ENCODE results near the gene PYDC2. TPM values are rescaled to one million over a fixed set of nuclear protein-coding genes. Genes with fewer than 3 reads are reported as not detected.
"Not testable (repeated sequence)": the region's sequence is repeated elsewhere in the genome, so short reads cannot be mapped to it uniquely, and the experiment has no call there.

PYDC2 gene
- total RNA-seq, 2 experiments from 2014 or later: not detected

DNA sequence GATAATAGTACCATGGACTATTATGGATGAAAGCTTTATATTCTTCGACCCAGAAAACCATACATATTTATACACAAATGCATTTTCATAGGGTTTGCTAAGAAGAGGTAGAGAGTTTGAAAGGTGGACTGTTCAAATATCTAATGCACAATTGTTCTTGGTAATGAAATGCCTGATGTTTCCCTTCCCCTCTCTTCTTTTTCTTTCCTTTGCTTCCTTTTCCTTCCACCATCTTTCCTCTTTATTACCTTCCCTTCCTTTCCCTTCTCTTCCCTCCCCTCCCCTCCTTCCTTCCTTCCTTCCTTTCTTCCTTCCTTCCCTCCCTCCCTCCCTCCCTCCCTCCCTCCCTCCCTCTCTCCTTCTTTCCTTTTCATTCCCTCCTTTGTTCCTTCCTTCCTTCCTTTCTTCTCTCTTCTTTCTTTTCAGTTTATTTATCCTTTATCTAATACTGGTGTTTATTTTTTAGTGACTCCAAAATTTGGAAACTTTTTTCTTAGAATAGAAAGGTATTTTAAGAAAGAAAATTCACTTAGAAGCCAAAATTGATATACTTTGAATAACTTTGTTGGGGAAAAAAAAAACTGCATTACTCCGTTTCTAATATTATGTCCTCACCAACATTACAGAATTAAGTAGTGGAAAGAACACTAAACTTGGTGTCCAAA, 22.7 kb upstream of the PYDC2 start:
- no peak for DNase-seq
- Mint-ChIP-seq H3K9me3 (peaks cover 4% of the 10 kb centered on the region), H3K4me3 (no peak overlapping the region), H3K36me3 (no peaks in the 10 kb centered on the region), H3K4me1 (no peaks in the 10 kb centered on the region), H3K27me3 (no peaks in the 10 kb centered on the region), H3K27ac (no peak overlapping the region)

DNA sequence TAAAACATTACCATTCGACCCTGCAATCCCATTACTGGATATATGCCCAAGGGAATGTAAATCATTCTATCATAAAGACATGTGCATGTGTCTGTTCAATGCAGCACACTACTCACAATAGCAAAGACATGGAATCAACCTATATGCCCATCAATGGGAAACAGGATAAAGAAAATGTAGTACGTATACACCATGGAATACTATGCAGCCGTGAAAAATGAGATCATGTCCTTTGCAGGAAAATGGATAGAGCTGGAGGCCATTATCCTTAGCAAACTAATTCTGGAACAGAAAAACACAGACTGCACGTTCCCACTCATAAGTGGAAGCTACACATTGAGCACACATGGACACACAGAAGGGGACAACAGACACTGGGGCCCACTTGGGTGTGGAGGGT, 20.4 kb upstream of the PYDC2 start:
- no peak overlapping the region for H3K27ac Mint-ChIP-seq
- H3K27me3 Mint-ChIP-seq: no peaks in the 10 kb centered on the region
- no peak for DNase-seq
- peaks cover 4% of the 10 kb centered on the region for H3K9me3 Mint-ChIP-seq
- H3K4me1 Mint-ChIP-seq: no peaks in the 10 kb centered on the region
- H3K36me3 Mint-ChIP-seq: no peaks in the 10 kb centered on the region
- H3K4me3 Mint-ChIP-seq: no peak overlapping the region

DNA sequence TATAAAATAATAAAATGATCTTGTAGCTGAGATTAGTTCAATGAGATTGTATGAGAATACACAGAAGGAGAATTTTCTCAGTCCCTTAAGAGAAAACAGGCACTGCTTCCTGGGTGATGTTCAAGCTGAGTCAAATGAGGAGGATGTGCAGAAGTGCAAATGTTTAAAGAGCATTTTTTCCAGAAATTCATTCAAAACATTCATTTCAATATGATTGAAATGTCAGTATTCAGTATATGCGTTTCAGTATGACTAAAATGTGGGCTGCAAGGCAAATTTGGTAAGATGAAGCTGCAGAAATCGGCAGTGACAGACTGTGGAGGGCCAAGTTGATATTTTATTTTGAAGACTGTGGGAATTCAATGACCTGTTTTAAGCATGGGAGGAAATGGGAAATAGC, 19.3 kb upstream of the PYDC2 start:
- DNase-seq: no peak
- H3K27me3 Mint-ChIP-seq: no peaks in the 10 kb centered on the region
- no peaks in the 10 kb centered on the region for H3K4me1 Mint-ChIP-seq
- no peak overlapping the region for H3K4me3 Mint-ChIP-seq
- peaks cover 4% of the 10 kb centered on the region for H3K9me3 Mint-ChIP-seq
- no peaks in the 10 kb centered on the region for H3K36me3 Mint-ChIP-seq
- H3K27ac Mint-ChIP-seq: no peak overlapping the region

DNA sequence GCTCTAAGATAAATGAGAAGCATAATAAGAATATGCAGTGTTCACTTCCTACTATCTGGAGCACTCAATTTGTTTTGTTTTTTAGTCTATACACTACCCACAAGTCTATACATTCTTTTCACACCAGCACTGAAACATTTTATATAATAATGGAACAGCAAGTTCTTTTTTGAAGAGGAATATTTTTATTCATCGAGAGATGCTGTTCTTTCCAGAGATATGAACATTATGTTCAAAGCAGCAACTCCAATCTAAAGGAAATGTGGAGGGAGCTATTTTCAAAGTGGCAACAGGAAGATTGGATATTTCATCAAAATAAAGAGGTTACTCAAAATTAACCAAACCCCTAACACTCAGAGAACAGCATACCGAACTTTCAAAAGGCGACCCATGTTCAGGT, 16.4 kb upstream of the PYDC2 start:
- no peak for DNase-seq
- Mint-ChIP-seq H3K27ac (no peak overlapping the region), H3K36me3 (no peaks in the 10 kb centered on the region), H3K4me3 (no peak overlapping the region), H3K4me1 (no peaks in the 10 kb centered on the region), H3K9me3 (peaks cover 9% of the 10 kb centered on the region), H3K27me3 (no peaks in the 10 kb centered on the region)

GRCh38 chr3:191449256-191449655, 11.7 kb upstream of the PYDC2 start:
- H3K36me3 Mint-ChIP-seq: no peaks in the 10 kb centered on the region
- no peak overlapping the region for H3K27ac Mint-ChIP-seq
- DNase-seq: no peak
- H3K27me3 Mint-ChIP-seq: no peaks in the 10 kb centered on the region
- H3K9me3 Mint-ChIP-seq: peaks cover 12% of the 10 kb centered on the region
- no peak overlapping the region for H3K4me3 Mint-ChIP-seq
- H3K4me1 Mint-ChIP-seq: no peaks in the 10 kb centered on the region

- H3K9me3 Mint-ChIP-seq: peaks cover 7% of the 10 kb centered on the region
- H3K27ac Mint-ChIP-seq: no peak overlapping the region
- no peaks in the 10 kb centered on the region for H3K36me3 Mint-ChIP-seq
Measured at GRCh38 chr3:191455257-191455952, 5.6 kb upstream of the PYDC2 start.

GRCh38 chr3:191460360-191460759, 603 bp upstream of the PYDC2 start:
- Mint-ChIP-seq H3K36me3 (no peaks in the 10 kb centered on the region), H3K27me3 (no peaks in the 10 kb centered on the region), H3K27ac (no peak overlapping the region), H3K4me1 (no peaks in the 10 kb centered on the region), H3K4me3 (no peak overlapping the region), H3K9me3 (no peaks in the 10 kb centered on the region)
- DNase-seq: no peak

More at GRCh38 chr3:191455257-191455952, 5.6 kb upstream of the PYDC2 start:
- H3K4me1 Mint-ChIP-seq: no peaks in the 10 kb centered on the region
- no peak for DNase-seq
- H3K4me3 Mint-ChIP-seq: no peak overlapping the region
- H3K27me3 Mint-ChIP-seq: no peaks in the 10 kb centered on the region

- Mint-ChIP-seq H3K4me3 (no peak overlapping the region), H3K4me1 (no peaks in the 10 kb centered on the region), H3K27ac (no peak overlapping the region), H3K36me3 (no peaks in the 10 kb centered on the region), H3K9me3 (peaks cover 1% of the 10 kb centered on the region), H3K27me3 (peaks cover 4% of the 10 kb centered on the region)
- DNase-seq: no peak
Measured at GRCh38 chr3:191470080-191470479, 9.1 kb downstream of the PYDC2 start.

DNA sequence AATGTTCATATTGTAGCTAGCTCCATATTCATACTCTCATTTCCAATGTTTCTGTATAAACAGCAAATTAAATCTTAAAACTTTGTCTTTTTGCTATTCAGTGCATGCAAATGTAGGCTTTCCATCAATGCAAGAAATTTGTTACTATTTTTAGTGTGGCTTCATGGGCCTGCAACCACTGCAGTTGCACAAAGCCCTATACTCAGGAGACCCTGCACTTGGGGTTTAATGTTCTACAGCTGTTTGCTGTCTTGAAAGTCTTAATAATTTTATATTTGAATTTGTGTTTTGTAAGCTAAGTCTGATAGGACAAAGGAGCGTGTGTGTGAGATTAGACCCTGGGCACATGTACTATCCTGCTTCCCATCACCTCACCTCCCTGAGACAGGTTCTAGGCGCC, 9.6 kb downstream of the PYDC2 start:
- no peak overlapping the region for H3K4me3 Mint-ChIP-seq
- no peak for DNase-seq
- no peaks in the 10 kb centered on the region for H3K4me1 Mint-ChIP-seq
- peaks cover 1% of the 10 kb centered on the region for H3K9me3 Mint-ChIP-seq
- H3K27ac Mint-ChIP-seq: no peak overlapping the region
- H3K27me3 Mint-ChIP-seq: peaks cover 4% of the 10 kb centered on the region
- H3K36me3 Mint-ChIP-seq: no peaks in the 10 kb centered on the region

DNA sequence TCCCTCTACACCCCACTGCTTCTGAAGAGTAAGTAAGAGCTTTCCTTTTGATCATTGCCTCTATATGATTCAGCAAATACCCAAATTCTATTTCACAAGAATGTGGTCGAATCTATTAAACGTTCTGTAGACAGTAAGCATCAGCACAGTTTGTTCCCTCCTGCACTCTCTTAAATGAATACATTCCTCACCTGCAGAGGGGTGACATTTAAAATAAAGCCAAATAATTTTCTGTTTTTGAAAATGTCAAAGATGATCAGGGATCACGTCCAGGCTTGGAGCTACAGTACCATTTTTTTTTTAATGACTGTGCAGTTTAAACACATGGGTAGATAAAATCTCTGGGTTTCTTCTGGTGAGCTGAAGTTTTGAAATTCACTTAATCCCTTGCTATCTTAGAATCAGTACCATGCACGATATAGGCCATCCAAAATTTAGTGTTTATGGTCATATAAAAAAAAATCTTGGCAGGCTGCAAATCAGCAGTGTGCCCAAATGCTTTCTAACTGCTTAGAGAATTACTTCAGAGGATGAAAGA, 12.8 kb downstream of the PYDC2 start:
- H3K27ac Mint-ChIP-seq: no peak overlapping the region
- no peaks in the 10 kb centered on the region for H3K9me3 Mint-ChIP-seq
- no peaks in the 10 kb centered on the region for H3K4me1 Mint-ChIP-seq
- no peak for DNase-seq
- no peak overlapping the region for H3K4me3 Mint-ChIP-seq
- H3K27me3 Mint-ChIP-seq: peaks cover 4% of the 10 kb centered on the region
- H3K36me3 Mint-ChIP-seq: no peaks in the 10 kb centered on the region

DNA sequence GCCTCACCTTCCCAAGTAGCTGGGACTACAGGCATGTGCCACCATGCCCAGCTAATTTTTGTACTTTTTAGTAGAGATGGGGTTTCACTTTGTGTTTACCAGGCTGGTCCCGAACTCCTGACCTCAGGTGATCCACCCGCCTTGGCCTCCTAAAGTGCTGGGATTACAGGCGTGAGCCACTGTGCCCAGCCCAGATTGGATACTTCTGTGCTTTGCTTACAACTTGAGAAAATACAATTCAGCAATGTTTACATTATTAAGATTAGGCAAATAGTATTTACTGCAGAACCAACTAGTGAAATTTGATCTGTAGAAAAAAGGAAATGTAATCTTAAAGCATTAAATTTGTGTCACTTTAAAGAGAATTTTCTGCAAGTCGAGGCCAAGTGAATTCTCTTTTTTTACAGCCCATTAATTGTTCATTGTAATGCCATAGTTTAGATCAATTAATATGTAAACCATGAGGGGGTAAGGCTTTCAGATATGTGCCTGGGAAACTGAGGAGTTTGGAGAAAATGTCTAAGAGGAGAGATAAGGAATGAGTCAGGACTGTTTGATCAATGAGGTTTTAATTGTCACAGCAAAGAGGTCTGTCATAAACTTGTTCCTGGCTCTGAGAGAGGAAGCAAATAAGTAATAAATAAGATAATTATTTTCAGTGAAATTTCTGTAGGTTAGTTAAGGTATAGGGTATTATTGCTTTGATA, 15.3 kb downstream of the PYDC2 start:
- H3K27me3 Mint-ChIP-seq: peaks cover 4% of the 10 kb centered on the region
- no peaks in the 10 kb centered on the region for H3K36me3 Mint-ChIP-seq
- peaks cover 1% of the 10 kb centered on the region for H3K9me3 Mint-ChIP-seq
- no peak for DNase-seq
- H3K27ac Mint-ChIP-seq: no peak overlapping the region
- H3K4me1 Mint-ChIP-seq: no peaks in the 10 kb centered on the region
- no peak overlapping the region for H3K4me3 Mint-ChIP-seq

GRCh38 chr3:191483994-191484393, 23.0 kb downstream of the PYDC2 start:
- H3K36me3 Mint-ChIP-seq, H3K27me3 Mint-ChIP-seq, DNase-seq, H3K4me1 Mint-ChIP-seq, H3K27ac Mint-ChIP-seq, H3K4me3 Mint-ChIP-seq: not testable (repeated sequence)
- H3K9me3 Mint-ChIP-seq: peaks cover 11% of the 10 kb centered on the region

DNA sequence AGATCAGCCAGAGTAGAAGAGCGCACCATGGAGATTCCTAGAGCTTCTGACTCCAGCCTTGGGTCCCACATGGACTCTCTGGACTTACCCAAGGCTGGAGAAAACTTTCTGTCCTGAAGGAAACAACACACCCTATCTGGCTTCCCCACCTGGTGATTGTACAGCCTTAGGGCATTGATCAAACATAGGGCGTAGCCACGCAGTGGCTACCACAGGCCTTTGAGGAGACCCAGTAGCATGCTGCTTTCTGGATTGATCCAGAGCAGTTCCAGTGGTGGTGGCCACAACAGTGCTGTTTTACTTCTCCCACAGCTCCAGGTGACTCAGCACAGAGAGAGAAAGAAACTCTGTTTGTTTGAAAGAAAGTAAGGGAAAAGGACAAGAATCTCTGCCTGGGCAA, 23.5 kb downstream of the PYDC2 start:
- H3K36me3 Mint-ChIP-seq: no peaks in the 10 kb centered on the region
- H3K27ac Mint-ChIP-seq: no peak overlapping the region
- H3K9me3 Mint-ChIP-seq: peaks cover 11% of the 10 kb centered on the region
- H3K27me3 Mint-ChIP-seq: no peaks in the 10 kb centered on the region
- H3K4me1 Mint-ChIP-seq: no peaks in the 10 kb centered on the region
- DNase-seq: no peak
- no peak overlapping the region for H3K4me3 Mint-ChIP-seq

- DNase-seq: no peak
- Mint-ChIP-seq H3K4me1 (no peaks in the 10 kb centered on the region), H3K36me3 (no peaks in the 10 kb centered on the region)
Measured at GRCh38 chr3:191492601-191493000, 31.6 kb downstream of the PYDC2 start.

GRCh38 chr3:191493336-191493735, 32.4 kb downstream of the PYDC2 start:
- peaks cover 2% of the 10 kb centered on the region for H3K9me3 Mint-ChIP-seq
- no peaks in the 10 kb centered on the region for H3K27me3 Mint-ChIP-seq
- DNase-seq: no peak
- no peak overlapping the region for H3K27ac Mint-ChIP-seq
- H3K36me3 Mint-ChIP-seq: no peaks in the 10 kb centered on the region
- H3K4me3 Mint-ChIP-seq: no peak overlapping the region
- H3K4me1 Mint-ChIP-seq: no peaks in the 10 kb centered on the region

More at GRCh38 chr3:191492601-191493000, 31.6 kb downstream of the PYDC2 start:
- Mint-ChIP-seq H3K27ac (no peak overlapping the region), H3K27me3 (no peaks in the 10 kb centered on the region), H3K9me3 (peaks cover 6% of the 10 kb centered on the region), H3K4me3 (no peak overlapping the region)
